Lower leg skin (tissue), 4 donors: ENCODE measurements around the gene C3orf70. TPM values are rescaled to one million over a fixed set of nuclear protein-coding genes. Genes with fewer than 3 reads are reported as not detected.

Source experiments
- DNase-seq, 2 donors: peaks; one replicate each; pipeline ENCODE4 v3.0.0-alpha.2; 2019; ENCODE audit warnings: low spot score in 2 of 2
- H3K4me3 ChIP-seq: fragments of 200-600 bp; sonication (generic); 2 replicates; pipeline ENCODE4 v1.5.1; 2017; ENCODE audit warnings: mild to moderate bottlenecking, low read depth; ENCODE audit not compliant: poor library complexity, severe bottlenecking
- POLR2A ChIP-seq, 2 donors: fragments of 450-650 bp; IDR thresholded peaks; one replicate each; pipeline ENCODE4 v1.6.1; 2016 to 2017; ENCODE audit warnings: antibody characterized with exemption in 2 of 2, mild to moderate bottlenecking in 1 of 2, moderate library complexity in 1 of 2
- WGBS, 2 donors: methylation state at CpG; one replicate each; pipeline ENCODE4 v1.1.5; 2018; 5-methylcytosine and 5-hydroxymethylcytosine counted together
- intact Hi-C: fragments of 100-400 bp; cut with DNase I; formaldehyde crosslinking; loops from one replicate; pipeline ENCODE4 v1.15.0; 2023; ENCODE audit warnings: low total_unique reads
- total RNA-seq, 4 donors: library from RNA; depleted of rRNA; stranded (reverse); fragments of >200 nt; gene quantifications; one replicate each; pipeline ENCODE4 v1.1.0, GENCODE V29; 2016
- TF ChIP-seq, protein P1 (sequence below), 3 donors: fragments of 450-650 bp; IDR thresholded peaks; one replicate each; pipeline ENCODE4 v1.5.1; 2016; ENCODE audit warnings: antibody characterized with exemption in 3 of 3, mild to moderate bottlenecking in 3 of 3, moderate library complexity in 2 of 3

Gene C3orf70
- total RNA-seq, 4 donors from 2014 or later, result 0.84 to 5.5 (median 4.3) TPM

DNA sequence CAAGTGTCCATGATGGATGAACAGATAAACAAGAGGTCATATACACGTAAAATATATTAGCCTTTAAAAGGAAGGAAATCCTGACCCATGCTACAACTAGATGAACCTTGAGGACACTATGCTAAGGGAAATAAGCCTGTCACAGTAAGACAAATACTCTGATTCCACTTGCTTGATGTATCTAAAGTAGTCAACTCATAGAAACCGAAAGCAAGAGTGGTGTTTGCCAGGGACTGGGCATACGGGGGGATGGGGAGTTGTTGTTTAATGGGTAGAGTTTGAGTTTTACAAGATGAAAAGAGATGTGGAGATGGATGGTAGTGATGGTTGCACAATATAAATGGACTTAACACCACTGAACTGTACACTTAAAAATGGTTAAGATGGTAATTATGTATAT lies 65.4 kb downstream of the C3orf70 start:
- no peak overlapping the region for H3K4me3 ChIP-seq
- DNase-seq, result no peak
- intact Hi-C loops, result no loop called here
- no peak for TF ChIP-seq POLR2A (IDR thresholded peaks at IDR 0.05)
- TF ChIP-seq, protein P1, sequence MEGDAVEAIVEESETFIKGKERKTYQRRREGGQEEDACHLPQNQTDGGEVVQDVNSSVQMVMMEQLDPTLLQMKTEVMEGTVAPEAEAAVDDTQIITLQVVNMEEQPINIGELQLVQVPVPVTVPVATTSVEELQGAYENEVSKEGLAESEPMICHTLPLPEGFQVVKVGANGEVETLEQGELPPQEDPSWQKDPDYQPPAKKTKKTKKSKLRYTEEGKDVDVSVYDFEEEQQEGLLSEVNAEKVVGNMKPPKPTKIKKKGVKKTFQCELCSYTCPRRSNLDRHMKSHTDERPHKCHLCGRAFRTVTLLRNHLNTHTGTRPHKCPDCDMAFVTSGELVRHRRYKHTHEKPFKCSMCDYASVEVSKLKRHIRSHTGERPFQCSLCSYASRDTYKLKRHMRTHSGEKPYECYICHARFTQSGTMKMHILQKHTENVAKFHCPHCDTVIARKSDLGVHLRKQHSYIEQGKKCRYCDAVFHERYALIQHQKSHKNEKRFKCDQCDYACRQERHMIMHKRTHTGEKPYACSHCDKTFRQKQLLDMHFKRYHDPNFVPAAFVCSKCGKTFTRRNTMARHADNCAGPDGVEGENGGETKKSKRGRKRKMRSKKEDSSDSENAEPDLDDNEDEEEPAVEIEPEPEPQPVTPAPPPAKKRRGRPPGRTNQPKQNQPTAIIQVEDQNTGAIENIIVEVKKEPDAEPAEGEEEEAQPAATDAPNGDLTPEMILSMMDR (IDR thresholded peaks at IDR 0.05), result no peak
- 85 to 91% methylated on average over 3 of the region's 3 CpGs for whole genome bisulfite sequencing, 2 donors

DNA sequence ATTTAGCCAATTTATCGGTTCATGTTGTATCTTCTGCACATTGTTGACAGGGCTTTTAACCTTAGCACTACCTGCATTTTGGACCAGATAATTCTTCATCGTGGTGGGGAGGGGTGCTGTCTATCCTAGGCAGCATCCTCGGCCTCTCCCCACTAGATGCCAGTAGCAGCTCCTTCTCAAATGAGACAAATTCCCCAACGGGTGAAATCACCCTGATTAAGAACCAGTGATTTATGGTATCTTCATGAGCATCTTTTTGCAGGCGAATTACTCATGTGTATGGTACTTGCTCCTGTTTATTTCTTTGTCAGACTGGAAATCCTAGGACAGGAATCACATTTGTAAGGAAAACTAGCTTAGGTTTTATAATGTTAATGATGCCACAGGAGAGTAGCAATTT lies 68.0 kb downstream of the C3orf70 start:
- DNase-seq, result no peak
- intact Hi-C loops, result no loop called here
- H3K4me3 ChIP-seq, result no peak overlapping the region
- TF ChIP-seq POLR2A (IDR thresholded peaks at IDR 0.05), result no peak
- TF ChIP-seq, protein P1 (IDR thresholded peaks at IDR 0.05), result no peak
- 64 to 65% methylated on average over 5 of the region's 5 CpGs for WGBS, 2 donors

DNA sequence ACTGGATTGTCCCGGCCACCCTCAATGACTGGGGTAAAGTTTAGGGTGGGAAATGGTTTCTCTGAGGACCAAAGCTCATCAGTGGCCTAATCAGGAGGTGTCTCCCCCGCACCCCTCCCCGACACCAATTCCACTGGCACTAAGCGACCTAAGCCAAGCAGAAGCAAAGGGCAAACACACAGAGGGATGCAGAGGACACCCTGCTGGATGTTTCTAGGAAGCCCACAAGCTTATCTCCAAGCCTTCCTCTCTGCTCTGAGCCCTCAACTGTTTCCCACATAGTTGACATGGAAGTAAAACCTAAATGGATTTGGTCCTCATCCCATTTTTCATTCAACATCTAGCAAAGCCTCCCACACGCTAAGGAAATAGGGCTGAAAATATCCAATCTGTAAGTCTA lies 68.5 kb downstream of the C3orf70 start:
- intact Hi-C loops, result no loop called here
- DNase-seq, result no peak
- no peak overlapping the region for H3K4me3 ChIP-seq
- TF ChIP-seq, protein P1 (IDR thresholded peaks at IDR 0.05), result no peak
- TF ChIP-seq POLR2A (IDR thresholded peaks at IDR 0.05), result no peak
- 91 to 92% methylated on average over 5 of the region's 5 CpGs for WGBS, 2 donors

DNA sequence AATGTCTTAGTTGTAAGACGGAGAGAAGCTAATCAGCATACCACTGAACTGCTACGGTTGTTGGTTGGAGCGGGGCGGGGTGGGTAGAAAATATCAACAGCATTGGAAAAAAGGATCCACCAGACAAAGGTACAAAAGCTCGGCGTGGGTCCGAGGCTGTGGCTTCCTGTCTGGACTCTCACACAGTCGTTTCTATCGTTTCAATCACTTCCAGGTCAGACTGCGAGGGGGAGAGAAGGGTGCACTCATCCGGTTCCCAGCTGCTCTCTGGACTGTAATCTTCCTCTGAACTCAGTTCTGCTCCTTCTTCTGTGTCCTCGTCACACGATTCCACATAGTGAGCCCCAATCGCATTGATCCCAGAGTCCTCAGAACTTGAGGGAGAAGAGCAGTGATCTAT lies 70.0 kb downstream of the C3orf70 start:
- WGBS, 2 donors, result 77 to 83% methylated on average over 14 of the region's 14 CpGs

DNA sequence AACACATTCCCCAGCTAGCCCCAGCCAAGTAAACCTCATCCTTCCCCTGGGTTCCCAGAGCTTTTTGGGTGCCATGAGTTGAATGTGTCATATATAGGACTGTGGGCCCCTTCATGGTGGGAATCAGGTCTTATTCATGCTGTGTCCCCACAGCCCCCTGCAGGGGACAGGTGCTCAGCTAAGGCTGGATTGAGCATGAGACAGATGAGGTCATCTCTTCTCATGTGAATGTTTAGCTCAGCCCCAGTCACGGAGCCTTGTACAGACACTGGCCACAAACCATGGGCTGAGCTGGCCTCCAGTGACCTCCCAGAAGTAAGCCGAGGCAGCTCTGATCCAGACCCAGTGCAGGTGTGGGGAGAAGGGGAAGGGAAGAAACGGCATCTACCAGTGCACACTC lies 70.7 kb downstream of the C3orf70 start:
- 90 to 93% methylated on average over 3 of the region's 3 CpGs for WGBS, 2 donors
- intact Hi-C loops, result no loop called here
- no peak for TF ChIP-seq POLR2A (IDR thresholded peaks at IDR 0.05)
- TF ChIP-seq, protein P1 (IDR thresholded peaks at IDR 0.05), result no peak
- no peak for DNase-seq
- no peak overlapping the region for H3K4me3 ChIP-seq

More for the DNA sequence above, 70.0 kb downstream of the C3orf70 start:
- no peak for DNase-seq
- intact Hi-C loops, result no loop called here
- TF ChIP-seq, protein P1 (IDR thresholded peaks at IDR 0.05), result no peak
- no peak overlapping the region for H3K4me3 ChIP-seq

DNA sequence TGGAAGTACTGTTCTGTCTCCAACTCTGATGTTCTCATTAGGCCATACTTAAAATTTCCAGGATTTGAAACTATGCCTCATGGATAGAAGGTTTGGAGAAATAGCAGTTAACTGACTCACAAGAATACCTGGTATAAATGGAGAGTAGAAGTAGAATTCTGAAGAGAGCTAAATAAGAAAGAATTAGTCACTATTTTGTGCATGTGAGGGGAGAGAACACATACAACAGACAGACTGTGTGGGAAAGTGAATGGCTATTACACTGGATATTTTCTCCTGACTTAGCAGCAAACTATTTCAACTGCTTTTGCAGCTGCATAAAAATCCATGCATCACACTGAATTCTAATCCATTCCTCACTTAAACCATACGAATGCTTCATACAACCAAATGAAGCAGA lies 71.3 kb downstream of the C3orf70 start:
- WGBS, 2 donors, result 95 to 97% methylated on average over 1 of the region's 1 CpG
- TF ChIP-seq POLR2A (IDR thresholded peaks at IDR 0.05), result no peak
- TF ChIP-seq, protein P1 (IDR thresholded peaks at IDR 0.05), result no peak
- intact Hi-C loops, result no loop called here
- no peak overlapping the region for H3K4me3 ChIP-seq
- no peak for DNase-seq
